DND-41 (cell line): ENCODE results near the gene NXPH4.

ENCODE experiments used
- EZH2 ChIP-seq: IDR thresholded peaks from 3 replicates; pipeline ENCODE4 v1.6.1; 2012; ENCODE audit warnings: borderline replicate concordance, low read depth, mild to moderate bottlenecking, moderate library complexity, low read length, inconsistent platforms; ENCODE audit not compliant: severe bottlenecking
- TF ChIP-seq, protein P1 (sequence below): IDR thresholded peaks from 2 replicates; pipeline ENCODE4 v1.5.1; 2012; ENCODE audit warnings: borderline replicate concordance, low read length, moderate library complexity, mild to moderate bottlenecking; ENCODE audit not compliant: poor library complexity, severe bottlenecking; ENCODE audit errors: extremely low read depth

DNA sequence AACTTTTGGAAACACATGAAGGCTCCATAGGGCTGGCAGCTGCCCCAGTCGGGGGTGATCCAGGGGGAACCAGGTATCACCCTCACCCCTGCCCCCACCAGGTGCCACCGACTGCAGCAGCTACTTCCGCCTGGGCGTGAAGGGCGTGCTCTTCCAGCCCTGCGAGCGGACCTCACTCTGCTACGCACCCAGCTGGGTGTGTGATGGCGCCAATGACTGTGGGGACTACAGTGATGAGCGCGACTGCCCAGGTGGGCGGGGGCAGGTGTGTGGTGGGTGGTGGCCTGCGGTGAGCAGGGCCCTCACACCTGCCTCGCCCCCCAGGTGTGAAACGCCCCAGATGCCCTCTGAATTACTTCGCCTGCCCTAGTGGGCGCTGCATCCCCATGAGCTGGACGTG, 22.3 kb upstream of the NXPH4 start:
- TF ChIP-seq, protein P1, sequence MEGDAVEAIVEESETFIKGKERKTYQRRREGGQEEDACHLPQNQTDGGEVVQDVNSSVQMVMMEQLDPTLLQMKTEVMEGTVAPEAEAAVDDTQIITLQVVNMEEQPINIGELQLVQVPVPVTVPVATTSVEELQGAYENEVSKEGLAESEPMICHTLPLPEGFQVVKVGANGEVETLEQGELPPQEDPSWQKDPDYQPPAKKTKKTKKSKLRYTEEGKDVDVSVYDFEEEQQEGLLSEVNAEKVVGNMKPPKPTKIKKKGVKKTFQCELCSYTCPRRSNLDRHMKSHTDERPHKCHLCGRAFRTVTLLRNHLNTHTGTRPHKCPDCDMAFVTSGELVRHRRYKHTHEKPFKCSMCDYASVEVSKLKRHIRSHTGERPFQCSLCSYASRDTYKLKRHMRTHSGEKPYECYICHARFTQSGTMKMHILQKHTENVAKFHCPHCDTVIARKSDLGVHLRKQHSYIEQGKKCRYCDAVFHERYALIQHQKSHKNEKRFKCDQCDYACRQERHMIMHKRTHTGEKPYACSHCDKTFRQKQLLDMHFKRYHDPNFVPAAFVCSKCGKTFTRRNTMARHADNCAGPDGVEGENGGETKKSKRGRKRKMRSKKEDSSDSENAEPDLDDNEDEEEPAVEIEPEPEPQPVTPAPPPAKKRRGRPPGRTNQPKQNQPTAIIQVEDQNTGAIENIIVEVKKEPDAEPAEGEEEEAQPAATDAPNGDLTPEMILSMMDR = no peak
- no peak for TF ChIP-seq EZH2
